Stomach (tissue), 9 donors: ENCODE data around the gene STAC3. TPM values are rescaled to one million over a fixed set of nuclear protein-coding genes. Genes with fewer than 3 reads are reported as not detected.

Experiments used
- DNase-seq, 2 donors: peaks; one replicate each; pipeline versions ENCODE4 v3.0.0 to v3.0.0-alpha.2; 2013 to 2019
- H3K27ac ChIP-seq, 5 donors: fragments of 200-600 bp in 4 of 5; sonication (generic) in 4 of 5; one replicate each; pipeline ENCODE4 v1.5.1; 2013 to 2019; ENCODE audit warnings: mild to moderate bottlenecking in 1 of 5, moderate library complexity in 1 of 5
- H3K27me3 ChIP-seq, 3 donors: fragments of 200-600 bp; sonication (generic); one replicate each; pipeline ENCODE4 v1.5.1; 2017 to 2019; ENCODE audit warnings: mixed run types in 1 of 3
- H3K36me3 ChIP-seq, 4 donors: fragments of 200-600 bp; sonication (generic); 1 replicate in 3 of 4; 2 replicates in 1 of 4; pipeline ENCODE4 v1.5.1; 2016 to 2019
- H3K4me1 ChIP-seq, 4 donors: fragments of 200-600 bp; sonication (generic); one replicate each; pipeline ENCODE4 v1.5.1; 2016 to 2019
- H3K4me3 ChIP-seq, 4 donors: fragments of 200-600 bp; sonication (generic) in 3 of 4; one replicate each; pipeline ENCODE4 v1.5.1; 2016 to 2019; ENCODE audit warnings: mild to moderate bottlenecking in 1 of 4
- H3K9me3 ChIP-seq, 4 donors: fragments of 200-600 bp; sonication (generic); one replicate each; pipeline ENCODE4 v1.5.1; 2016 to 2019
- CTCF ChIP-seq, 7 experiments: fragments of 450-650 bp in 4 of 7; fragments of 200-600 bp in 3 of 7; sonication (generic) in 3 of 7; IDR thresholded peaks; one replicate each; pipeline ENCODE4 v1.5.1; 2016 to 2019; ENCODE audit warnings: antibody characterized with exemption in 7 of 7, control low read depth in 2 of 7, mild to moderate bottlenecking in 1 of 7
- EP300 ChIP-seq: sonication (generic); formaldehyde crosslinking; IDR thresholded peaks from one replicate; pipeline ENCODE4 v1.6.1; 2017; ENCODE audit warnings: antibody characterized with exemption
- POLR2A ChIP-seq, 4 donors: fragments of 450-650 bp; IDR thresholded peaks; one replicate each; pipeline ENCODE4 v1.6.1; 2016; ENCODE audit warnings: antibody characterized with exemption in 4 of 4, control low read depth in 2 of 4, mild to moderate bottlenecking in 1 of 4, moderate library complexity in 1 of 4
- POLR2AphosphoS5 ChIP-seq, 3 donors: sonication (generic); formaldehyde crosslinking; IDR thresholded peaks; one replicate each; pipeline ENCODE4 v1.6.1; 2016; ENCODE audit warnings: antibody characterized with exemption in 3 of 3
- WGBS, 5 donors: extraction: QIAGEN DNeasy Blood & Tissue Kit in 3 of 5; methylation state at CpG; one replicate each; pipeline versions ENCODE4 v1.1.5 to v1.1.7; 2013 to 2018; 5-methylcytosine and 5-hydroxymethylcytosine counted together
- intact Hi-C: fragments of 100-400 bp; cut with DNase I; formaldehyde crosslinking; loops from one replicate; pipeline ENCODE4 v1.15.1; 2023; ENCODE audit warnings: low total_unique reads
- polyA plus RNA-seq, 3 donors: library from polyadenylated mRNA; stranded (reverse); fragments of 200-250 nt; gene quantifications; one replicate each; pipeline ENCODE4 v1.2.3, GENCODE V29; 2013
- total RNA-seq, 5 donors: library from RNA; depleted of rRNA; stranded (reverse); fragments of >200 nt; gene quantifications; one replicate each; pipeline versions ENCODE4 v1.1.0 to v1.2.3, GENCODE V29; 2014 to 2016
- donor health status: healthy with polysubstance abuse.
- donor health status: Bipolar disorder and iron deficiency.
- donor health status: healthy.

STAC3 gene
- total and polyA plus RNA-seq, 8 donors = 0.55 to 5.1 (median 2.3) TPM; not detected in 1

- H3K9me3 ChIP-seq = no peaks in the 10 kb centered on the region
- DNase-seq = no peak
- peaks cover 0 to 22% (median 16%) of the 10 kb centered on the region in 4 donors for H3K4me1 ChIP-seq
- peaks cover 34 to 79% (median 77%) of the 10 kb centered on the region in 4 donors for H3K36me3 ChIP-seq
- peaks cover 3 to 15% (median 9%) of the 10 kb centered on the region in 3 donors for H3K27me3 ChIP-seq
- intact Hi-C loops = loop anchor here (5.0 kb wide), 1 partner anchor 37 kb away; no protein-coding TSS in a partner anchor
- TF ChIP-seq POLR2A (IDR thresholded peaks at IDR 0.05) (no peak), CTCF (IDR thresholded peaks at IDR 0.05) (no peak)
- H3K27ac ChIP-seq = no peak overlapping the region
- H3K4me3 ChIP-seq = no peak overlapping the region
- WGBS, 5 donors = 87 to 91% (median 88%) methylated on average over 6 to 8 of the region's 8 CpGs
Observed at GRCh38 chr12:57209916-57210315, 41.1 kb downstream of the STAC3 start.

- Histone ChIP-seq H3K4me1 (peaks cover 0 to 10% (median 7%) of the 10 kb centered on the region in 4 donors), H3K27ac (peak overlapping the region in 1 of 5 donors; percentile 22), H3K4me3 (no peak overlapping the region), H3K9me3 (no peaks in the 10 kb centered on the region), H3K27me3 (peaks cover 0 to 4% (median 0%) of the 10 kb centered on the region in 3 donors), H3K36me3 (peaks cover 43 to 91% (median 89%) of the 10 kb centered on the region in 4 donors)
- TF ChIP-seq EP300 (no peak), POLR2A (IDR thresholded peaks at IDR 0.05) (no peak), CTCF (IDR thresholded peaks at IDR 0.05) (no peak), POLR2AphosphoS5 (IDR thresholded peaks at IDR 0.05) (no peak)
- intact Hi-C loops = no loop called here
- DNase-seq = no peak
- 62 to 81% (median 74%) methylated on average over 15 to 22 of the region's 22 CpGs for WGBS, 5 donors
Observed at GRCh38 chr12:57208631-57209282, 42.2 kb downstream of the STAC3 start.

GRCh38 chr12:57207731-57208630 is 43.0 kb downstream of the STAC3 start:
- intact Hi-C loops = no loop called here
- TF ChIP-seq POLR2AphosphoS5 (IDR thresholded peaks at IDR 0.05) = no peak
- no peak for TF ChIP-seq POLR2A (IDR thresholded peaks at IDR 0.05)
- no peak for TF ChIP-seq CTCF (IDR thresholded peaks at IDR 0.05)
- TF ChIP-seq EP300 = no peak
- peaks cover 0 to 4% (median 2%) of the 10 kb centered on the region in 4 donors for H3K4me1 ChIP-seq
- DNase-seq = no peak
- no peak overlapping the region for H3K4me3 ChIP-seq
- peaks cover 48 to 99% (median 97%) of the 10 kb centered on the region in 4 donors for H3K36me3 ChIP-seq
- WGBS, 5 donors = 87 to 92% (median 89%) methylated on average over 21 to 29 of the region's 29 CpGs
- H3K27ac ChIP-seq = peak overlapping the region in 1 of 5 donors; percentile 22
- H3K27me3 ChIP-seq = no peaks in the 10 kb centered on the region
- H3K9me3 ChIP-seq = no peaks in the 10 kb centered on the region

- intact Hi-C loops = no loop called here
- H3K9me3 ChIP-seq = no peaks in the 10 kb centered on the region
- H3K4me1 ChIP-seq = no peaks in the 10 kb centered on the region
- WGBS, 5 donors = 78 to 98% (median 86%) methylated on average over 7 of the region's 7 CpGs
- no peak for DNase-seq
- no peak overlapping the region for H3K27ac ChIP-seq
- no peak overlapping the region for H3K4me3 ChIP-seq
- no peaks in the 10 kb centered on the region for H3K27me3 ChIP-seq
- TF ChIP-seq POLR2A (IDR thresholded peaks at IDR 0.05) = no peak
- TF ChIP-seq POLR2AphosphoS5 (IDR thresholded peaks at IDR 0.05) = no peak
- TF ChIP-seq CTCF (IDR thresholded peaks at IDR 0.05) = no peak
- H3K36me3 ChIP-seq = peaks cover 62 to 100% (median 98%) of the 10 kb centered on the region in 4 donors
Observed at GRCh38 chr12:57205931-57206330, 45.1 kb downstream of the STAC3 start.
